ENCODE measurements around the gene ABHD6.
A peak's percentile ranks its signal among the peaks of the same experiment; 100 is the strongest.
"Not testable (repeated sequence)": the region's sequence is repeated elsewhere in the genome, so short reads cannot be mapped to it uniquely, and the experiment has no call there.

ABHD6 gene

DNA sequence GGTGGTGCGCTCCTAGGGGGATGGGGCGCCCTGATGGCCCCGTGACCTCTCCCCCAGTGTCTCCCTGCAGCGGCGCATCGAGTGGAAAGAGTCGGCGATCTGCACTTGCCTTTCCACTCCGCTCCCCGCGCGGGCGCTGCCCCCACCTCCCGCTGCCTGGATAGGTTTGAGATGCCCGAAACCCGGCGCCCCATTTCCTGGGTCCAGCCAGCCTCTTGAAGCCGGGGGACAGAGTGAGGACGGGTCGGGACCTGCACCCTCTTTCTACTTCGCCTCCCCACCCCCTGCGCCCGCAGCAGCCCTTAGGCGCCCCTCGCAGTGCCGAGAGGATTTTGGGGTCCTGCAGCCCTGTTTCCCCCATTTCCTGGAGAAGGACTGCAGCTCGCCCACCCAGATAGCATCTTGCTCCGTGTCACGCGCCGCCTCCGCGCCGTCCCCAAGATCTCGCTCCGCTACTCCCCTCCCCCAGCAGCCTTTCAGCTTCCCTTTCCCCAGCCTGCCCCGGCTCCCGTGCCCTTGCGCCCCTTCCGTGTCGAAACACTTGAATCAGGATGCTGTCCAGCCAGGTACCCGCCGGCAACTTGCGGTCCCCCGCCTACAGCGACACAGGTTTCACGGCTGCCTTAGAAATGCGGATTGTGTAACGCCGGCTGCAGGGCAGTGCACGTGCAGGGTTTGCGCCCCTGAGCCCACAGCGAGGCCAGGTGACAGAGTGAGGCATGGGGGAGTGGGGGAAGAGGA, 519 bp downstream of the ABHD6 start:
- Histone ChIP-seq H3K9ac (ENCODE audit: low read length) (peak overlapping the region; percentile 65), H3K4me2 (ENCODE audit: low read length) (peak overlapping the region; percentile 96), H4K20me1 (ENCODE audit: insufficient read depth, low read length) (peaks cover 8% of the 10 kb centered on the region; the same call in 1 of the 2 replicates), H3K4me1 (ENCODE audit: low read length) (peaks cover 14% of the 10 kb centered on the region), H3K4me3 (ENCODE audit: low read length) (peak overlapping the region; percentile 90), H3K9me3 (ENCODE audit: insufficient read depth, low read length) (no peaks in the 10 kb centered on the region), H3K27me3 (ENCODE audit: low read depth, low read length) (0 out of 2 replicates have a peak, but pooled peaks cover 3% of the 10 kb centered on the region), H3K27ac (ENCODE audit: low read length) (peak overlapping the region; percentile 60), H3K36me3 (replicated peaks; ENCODE audit: low read depth, low read length) (no peaks in the 10 kb centered on the region), H2AFZ (ENCODE audit: low read depth, low read length) (peak overlapping the region; percentile 80; the same call in 1 of the 2 replicates), H3K79me2 (ENCODE audit: low read length) (peaks cover 28% of the 10 kb centered on the region)
- no peak for TF ChIP-seq EZH2phosphoT487 (IDR thresholded peaks at IDR 0.05; ENCODE audit: low read depth)

DNA sequence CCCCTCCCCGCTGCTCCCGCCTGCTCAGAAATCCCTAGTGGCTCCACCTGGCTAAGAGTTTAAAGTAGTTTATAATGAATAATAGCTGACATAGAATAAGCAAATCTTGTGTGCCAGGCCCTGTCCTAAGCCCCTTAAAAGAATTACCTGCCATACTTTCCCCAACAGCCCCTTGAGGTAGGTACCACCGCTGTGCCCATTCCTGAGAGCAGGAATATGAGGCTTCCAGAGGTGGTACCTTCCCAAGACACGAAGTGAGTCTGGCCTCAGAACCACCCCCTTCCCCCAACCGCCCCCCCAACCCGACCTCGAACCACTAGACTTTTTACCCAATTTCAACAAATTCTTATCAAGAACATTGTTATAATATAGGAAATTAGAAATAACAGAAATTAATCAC, 1.2 kb downstream of the ABHD6 start:
- peaks cover 32% of the 10 kb centered on the region for H3K79me2 ChIP-seq (ENCODE audit: low read length)
- no peak overlapping the region for H2AFZ ChIP-seq (ENCODE audit: low read depth, low read length)
- no peak for TF ChIP-seq EZH2phosphoT487 (IDR thresholded peaks at IDR 0.05; ENCODE audit: low read depth)
- TF ChIP-seq, protein P1, sequence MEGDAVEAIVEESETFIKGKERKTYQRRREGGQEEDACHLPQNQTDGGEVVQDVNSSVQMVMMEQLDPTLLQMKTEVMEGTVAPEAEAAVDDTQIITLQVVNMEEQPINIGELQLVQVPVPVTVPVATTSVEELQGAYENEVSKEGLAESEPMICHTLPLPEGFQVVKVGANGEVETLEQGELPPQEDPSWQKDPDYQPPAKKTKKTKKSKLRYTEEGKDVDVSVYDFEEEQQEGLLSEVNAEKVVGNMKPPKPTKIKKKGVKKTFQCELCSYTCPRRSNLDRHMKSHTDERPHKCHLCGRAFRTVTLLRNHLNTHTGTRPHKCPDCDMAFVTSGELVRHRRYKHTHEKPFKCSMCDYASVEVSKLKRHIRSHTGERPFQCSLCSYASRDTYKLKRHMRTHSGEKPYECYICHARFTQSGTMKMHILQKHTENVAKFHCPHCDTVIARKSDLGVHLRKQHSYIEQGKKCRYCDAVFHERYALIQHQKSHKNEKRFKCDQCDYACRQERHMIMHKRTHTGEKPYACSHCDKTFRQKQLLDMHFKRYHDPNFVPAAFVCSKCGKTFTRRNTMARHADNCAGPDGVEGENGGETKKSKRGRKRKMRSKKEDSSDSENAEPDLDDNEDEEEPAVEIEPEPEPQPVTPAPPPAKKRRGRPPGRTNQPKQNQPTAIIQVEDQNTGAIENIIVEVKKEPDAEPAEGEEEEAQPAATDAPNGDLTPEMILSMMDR (IDR thresholded peaks at IDR 0.05; ENCODE audit: low read depth, low read length), result no peak
- H3K4me1 ChIP-seq (ENCODE audit: low read length), result peaks cover 14% of the 10 kb centered on the region
- peak overlapping the region; percentile 90 for H3K4me3 ChIP-seq (ENCODE audit: low read length)
- H3K4me2 ChIP-seq (ENCODE audit: low read length), result peak overlapping the region; percentile 96
- H3K27ac ChIP-seq (ENCODE audit: low read length), result no peak overlapping the region
- 0 out of 2 replicates have a peak, but pooled peaks cover 3% of the 10 kb centered on the region for H3K27me3 ChIP-seq (ENCODE audit: low read depth, low read length)
- no peaks in the 10 kb centered on the region for H3K9me3 ChIP-seq (ENCODE audit: insufficient read depth, low read length)
- H3K9ac ChIP-seq (ENCODE audit: low read length), result peak overlapping the region; percentile 65
- no peaks in the 10 kb centered on the region for H3K36me3 ChIP-seq (replicated peaks; ENCODE audit: low read depth, low read length)
- peaks cover 8% of the 10 kb centered on the region; the same call in 1 of the 2 replicates for H4K20me1 ChIP-seq (ENCODE audit: insufficient read depth, low read length)

DNA sequence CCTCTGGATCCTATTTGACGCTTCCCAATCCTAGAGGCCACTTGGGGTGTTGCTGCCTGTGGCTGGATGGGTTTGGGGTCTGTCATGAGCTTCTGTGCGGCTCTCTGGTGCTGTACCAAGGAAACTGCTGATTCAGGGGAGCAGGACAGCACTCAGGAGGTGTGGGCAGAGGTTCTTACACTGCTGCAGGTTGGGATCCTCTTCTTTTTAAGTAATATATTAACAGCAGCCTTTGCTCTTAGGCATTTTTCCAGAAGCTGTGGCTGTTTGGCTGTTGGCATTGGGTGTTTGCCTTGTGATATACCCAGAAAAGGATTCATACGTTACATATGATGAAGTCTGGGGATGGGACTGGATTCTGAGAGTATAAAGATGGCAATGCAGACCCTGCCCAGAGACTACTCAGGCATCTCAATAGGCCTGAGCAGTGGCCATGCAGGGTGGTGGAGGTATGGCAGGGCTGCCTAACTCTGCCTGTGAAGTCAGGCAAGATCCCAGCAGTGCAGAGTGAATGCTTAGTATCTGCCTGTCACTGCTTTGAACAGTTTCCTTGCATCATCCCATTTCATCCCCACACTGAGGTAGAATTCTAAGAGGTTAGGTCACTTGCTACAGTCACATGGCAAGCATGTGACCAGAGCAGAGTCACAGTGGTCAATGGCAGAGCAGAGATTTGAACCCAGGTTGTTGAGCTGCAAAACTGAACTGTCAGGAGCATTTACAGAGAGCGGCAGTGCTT, 3.9 kb downstream of the ABHD6 start:
- H3K79me2 ChIP-seq (ENCODE audit: low read length), result peaks cover 38% of the 10 kb centered on the region
- TF ChIP-seq, protein P1 (IDR thresholded peaks at IDR 0.05; ENCODE audit: low read depth, low read length), result no peak
- TF ChIP-seq EZH2phosphoT487 (IDR thresholded peaks at IDR 0.05; ENCODE audit: low read depth), result no peak
- no peak overlapping the region for H2AFZ ChIP-seq (ENCODE audit: low read depth, low read length)
- H3K27me3 ChIP-seq (ENCODE audit: low read depth, low read length), result no peaks in the 10 kb centered on the region
- H3K4me1 ChIP-seq (ENCODE audit: low read length), result peaks cover 11% of the 10 kb centered on the region
- H3K4me2 ChIP-seq (ENCODE audit: low read length), result no peak overlapping the region
- peaks cover 1% of the 10 kb centered on the region for H3K36me3 ChIP-seq (replicated peaks; ENCODE audit: low read depth, low read length)
- H3K9ac ChIP-seq (ENCODE audit: low read length), result no peak overlapping the region
- H3K27ac ChIP-seq (ENCODE audit: low read length), result no peak overlapping the region
- H3K4me3 ChIP-seq (ENCODE audit: low read length), result no peak overlapping the region
- H3K9me3 ChIP-seq (ENCODE audit: insufficient read depth, low read length), result no peaks in the 10 kb centered on the region
- peaks cover 8% of the 10 kb centered on the region; the same call in 1 of the 2 replicates for H4K20me1 ChIP-seq (ENCODE audit: insufficient read depth, low read length)

DNA sequence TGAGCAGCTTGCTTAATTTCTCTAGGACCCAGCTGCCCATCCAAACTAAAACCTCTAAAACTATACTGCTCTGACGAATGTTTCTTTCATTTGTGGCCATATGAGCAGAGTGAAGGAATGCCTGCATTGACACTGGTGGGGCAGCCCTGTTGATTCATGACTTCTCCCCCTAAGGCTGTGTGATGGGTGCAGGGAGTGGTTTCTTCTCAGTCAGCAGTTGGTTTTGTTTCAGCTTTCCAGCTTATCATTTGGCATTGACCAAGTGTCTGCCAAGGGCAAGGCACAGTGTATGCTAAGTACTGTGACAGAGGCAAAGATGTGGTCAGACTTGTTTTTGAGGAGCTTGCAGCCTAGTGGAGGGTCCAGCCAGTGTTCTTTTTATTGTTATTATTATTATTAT, 4.7 kb downstream of the ABHD6 start:
- Histone ChIP-seq H3K9me3 (ENCODE audit: insufficient read depth, low read length) (no peaks in the 10 kb centered on the region), H3K4me2 (ENCODE audit: low read length) (no peak overlapping the region), H3K4me3 (ENCODE audit: low read length) (no peak overlapping the region), H3K27ac (ENCODE audit: low read length) (no peak overlapping the region), H3K27me3 (ENCODE audit: low read depth, low read length) (no peaks in the 10 kb centered on the region), H3K36me3 (replicated peaks; ENCODE audit: low read depth, low read length) (peaks cover 2% of the 10 kb centered on the region), H4K20me1 (ENCODE audit: insufficient read depth, low read length) (peaks cover 8% of the 10 kb centered on the region; the same call in 1 of the 2 replicates), H2AFZ (ENCODE audit: low read depth, low read length) (no peak overlapping the region), H3K9ac (ENCODE audit: low read length) (no peak overlapping the region), H3K4me1 (ENCODE audit: low read length) (peaks cover 6% of the 10 kb centered on the region), H3K79me2 (ENCODE audit: low read length) (peaks cover 44% of the 10 kb centered on the region)
- no peak for TF ChIP-seq EZH2phosphoT487 (IDR thresholded peaks at IDR 0.05; ENCODE audit: low read depth)
- TF ChIP-seq, protein P1 (IDR thresholded peaks at IDR 0.05; ENCODE audit: low read depth, low read length), result no peak

DNA sequence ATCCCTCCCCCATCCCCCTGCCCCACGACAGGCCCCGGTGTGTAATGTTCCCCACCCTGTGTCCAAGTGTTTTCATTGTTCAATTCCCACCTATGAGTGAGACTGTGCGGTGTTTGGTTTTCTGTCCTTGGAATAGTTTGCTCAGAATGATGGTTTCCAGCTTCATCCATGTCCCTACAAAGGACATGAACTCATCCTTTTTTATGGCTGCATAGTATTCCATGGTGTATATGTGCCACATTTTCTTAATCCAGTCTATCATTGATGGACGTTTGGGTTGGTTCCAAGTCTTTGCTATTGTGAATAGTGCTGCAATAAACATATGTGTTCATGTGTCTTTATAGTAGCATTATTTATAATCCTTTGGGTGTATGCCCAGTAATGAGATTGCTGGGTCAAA, 5.3 kb downstream of the ABHD6 start:
- not testable (repeated sequence) for H3K9me3 ChIP-seq (ENCODE audit: insufficient read depth, low read length); H2AFZ ChIP-seq (ENCODE audit: low read depth, low read length); H3K9ac ChIP-seq (ENCODE audit: low read length); H3K4me1 ChIP-seq (ENCODE audit: low read length); H3K27me3 ChIP-seq (ENCODE audit: low read depth, low read length); H3K4me2 ChIP-seq (ENCODE audit: low read length); H3K27ac ChIP-seq (ENCODE audit: low read length); H4K20me1 ChIP-seq (ENCODE audit: insufficient read depth, low read length); H3K36me3 ChIP-seq (replicated peaks; ENCODE audit: low read depth, low read length); H3K4me3 ChIP-seq (ENCODE audit: low read length)
- peaks cover 44% of the 10 kb centered on the region for H3K79me2 ChIP-seq (ENCODE audit: low read length)
